HepG2 (cell line): ENCODE measurements around the gene KPNA3. TPM values are rescaled to one million over a fixed set of nuclear protein-coding genes. Genes with fewer than 3 reads are reported as not detected.

Experiments used
- ARID5B ChIP-seq: IDR thresholded peaks from 2 replicates; pipeline ENCODE4 v1.4.0; 2020; ENCODE audit warnings: mild to moderate bottlenecking, missing genetic modification reagents
- CBX2 ChIP-seq, 2 experiments: fragments of 200-600 bp in 1 of 2; sonication (generic); formaldehyde crosslinking in 1 of 2; IDR thresholded peaks; 2 replicates each; pipeline versions ENCODE4 v1.7.0 to v1.8.1; 2018 to 2022; ENCODE audit warnings: low read depth in 2 of 2, low read length in 1 of 2, mild to moderate bottlenecking in 1 of 2, missing genetic modification reagents in 1 of 2
- HDAC2 ChIP-seq: sonication (generic); formaldehyde crosslinking; IDR thresholded peaks from 2 replicates; pipeline ENCODE4 v1.4.0; 2020; ENCODE audit warnings: missing genetic modification reagents
- JDP2 ChIP-seq: sonication (generic); formaldehyde crosslinking; IDR thresholded peaks from 2 replicates; pipeline ENCODE4 v1.8.1; 2022; ENCODE audit warnings: missing genetic modification reagents, borderline replicate concordance
- KDM6A ChIP-seq: IDR thresholded peaks from 2 replicates; pipeline ENCODE4 v1.6.1; 2016; ENCODE audit warnings: low read depth
- MLX ChIP-seq: IDR thresholded peaks from 2 replicates; pipeline ENCODE4 v1.6.1; 2016
- MYPOP ChIP-seq: sonication (generic); formaldehyde crosslinking; IDR thresholded peaks from 2 replicates; pipeline ENCODE4 v1.8.1; 2023; ENCODE audit warnings: mild to moderate bottlenecking, moderate library complexity, missing genetic modification reagents
- NCOA2 ChIP-seq: sonication (generic); formaldehyde crosslinking; IDR thresholded peaks from 2 replicates; pipeline ENCODE4 v1.8.0; 2022; ENCODE audit warnings: inconsistent platforms
- NFE2 ChIP-seq: sonication (generic); formaldehyde crosslinking; IDR thresholded peaks from 2 replicates; pipeline ENCODE4 v1.4.0; 2020; ENCODE audit warnings: missing genetic modification reagents
- PHF21A ChIP-seq: sonication (generic); formaldehyde crosslinking; IDR thresholded peaks from 2 replicates; pipeline ENCODE4 v1.5.0; 2020; ENCODE audit warnings: mild to moderate bottlenecking, missing genetic modification reagents
- SNRNP70 ChIP-seq: fragments of 200-400 bp; formaldehyde crosslinking; IDR thresholded peaks from 2 replicates; pipeline ENCODE4 v1.6.1; 2017; ENCODE audit warnings: mild to moderate bottlenecking, low read depth, low read length, moderate library complexity
- SP140L ChIP-seq: sonication (generic); formaldehyde crosslinking; IDR thresholded peaks from 2 replicates; pipeline ENCODE4 v1.4.0; 2020; ENCODE audit warnings: missing genetic modification reagents, borderline replicate concordance
- TAF15 ChIP-seq: fragments of 200-400 bp; formaldehyde crosslinking; IDR thresholded peaks from one replicate; pipeline ENCODE4 v1.6.1; 2018; ENCODE audit warnings: mild to moderate bottlenecking, low read depth, low read length; ENCODE audit not compliant: poor library complexity, severe bottlenecking
- THRA ChIP-seq: sonication (generic); formaldehyde crosslinking; IDR thresholded peaks from 2 replicates; pipeline ENCODE4 v1.4.0; 2020; ENCODE audit warnings: missing genetic modification reagents, borderline replicate concordance
- ZNF460 ChIP-seq: sonication (generic); formaldehyde crosslinking; IDR thresholded peaks from 2 replicates; pipeline ENCODE4 v1.5.1; 2020; ENCODE audit warnings: missing genetic modification reagents, mild to moderate bottlenecking, borderline replicate concordance
- ZNF703 ChIP-seq: sonication (generic); formaldehyde crosslinking; IDR thresholded peaks from 2 replicates; pipeline ENCODE4 v1.5.1; 2020; ENCODE audit warnings: missing genetic modification reagents, mild to moderate bottlenecking, moderate library complexity, borderline replicate concordance
- polyA plus RNA-seq, 8 experiments: library from polyadenylated mRNA; depleted of rRNA in 3 of 8; stranded (reverse) in 7 of 8; unstranded in 1 of 8; fragments of >200 nt; fragmentation: Illumina TruSeq in 4 of 8; extraction: Trizol in 4 of 8; gene quantifications; 2 replicates each; pipeline versions ENCODE4 v1.2.1 to v1.2.3, GENCODE V29; 2011 to 2016; ENCODE audit warnings: low read depth in 4 of 8, missing spikeins in 1 of 8, mixed read lengths in 1 of 8; ENCODE audit not compliant: insufficient read depth in 1 of 8
- total RNA-seq, 5 experiments: library from RNA; depleted of rRNA; stranded (reverse); fragments of >200 nt; fragmentation: Illumina TruSeq; extraction: Trizol; gene quantifications; 2 replicates each; pipeline ENCODE4 v1.2.3, GENCODE V29; 2016; ENCODE audit warnings: low read depth in 1 of 5

KPNA3 gene
- total and polyA plus RNA-seq, 2 of the 13 experiments (the other 11 are each of a cell fraction or from before 2014, with no cell fraction given): 13.0 to 28.9 TPM

- TF ChIP-seq ZNF703 (CRISPR knock-in tag) (peak; percentile 55; the same call in 1 of the 2 replicates), PHF21A (0 out of 2 replicates have a peak, but pooled peaks have one; percentile 24), ZNF460 (CRISPR knock-in tag) (no peak), JDP2 (CRISPR knock-in tag) (no peak), ARID5B (CRISPR knock-in tag) (peak; percentile 89), MLX (CRISPR knock-in tag) (0 out of 2 replicates have a peak, but pooled peaks have one; percentile 24), SP140L (no peak), NFE2 (CRISPR knock-in tag) (no peak), MYPOP (CRISPR knock-in tag) (peak; percentile 68; the same call in 1 of the 2 replicates), TAF15 (no peak), SNRNP70 (no peak), THRA (peak; percentile 48; the same call in 1 of the 2 replicates), KDM6A (CRISPR knock-in tag) (0 out of 2 replicates have a peak, but pooled peaks have one; percentile 12), NCOA2 (CRISPR knock-in tag) (peak; percentile 78), CBX2 (IDR thresholded peaks at IDR 0.05; ENCODE audit: low read depth, low read length) (no peak), CBX2 (CRISPR knock-in tag; IDR thresholded peaks at IDR 0.05; ENCODE audit: low read depth) (no peak), HDAC2 (peak; percentile 92)
Observed at GRCh38 chr13:49739498-49740187, 52.8 kb downstream of the KPNA3 start (continued).
